Middle frontal gyrus (tissue), 1 donor: ENCODE measurements around the gene CDCA3.

Experiments used
- DNase-seq: peaks from one replicate; pipeline ENCODE4 v3.0.0-alpha.2; 2015; ENCODE audit warnings: low spot score; ENCODE audit errors: extremely low spot score

The CDCA3 gene

DNA sequence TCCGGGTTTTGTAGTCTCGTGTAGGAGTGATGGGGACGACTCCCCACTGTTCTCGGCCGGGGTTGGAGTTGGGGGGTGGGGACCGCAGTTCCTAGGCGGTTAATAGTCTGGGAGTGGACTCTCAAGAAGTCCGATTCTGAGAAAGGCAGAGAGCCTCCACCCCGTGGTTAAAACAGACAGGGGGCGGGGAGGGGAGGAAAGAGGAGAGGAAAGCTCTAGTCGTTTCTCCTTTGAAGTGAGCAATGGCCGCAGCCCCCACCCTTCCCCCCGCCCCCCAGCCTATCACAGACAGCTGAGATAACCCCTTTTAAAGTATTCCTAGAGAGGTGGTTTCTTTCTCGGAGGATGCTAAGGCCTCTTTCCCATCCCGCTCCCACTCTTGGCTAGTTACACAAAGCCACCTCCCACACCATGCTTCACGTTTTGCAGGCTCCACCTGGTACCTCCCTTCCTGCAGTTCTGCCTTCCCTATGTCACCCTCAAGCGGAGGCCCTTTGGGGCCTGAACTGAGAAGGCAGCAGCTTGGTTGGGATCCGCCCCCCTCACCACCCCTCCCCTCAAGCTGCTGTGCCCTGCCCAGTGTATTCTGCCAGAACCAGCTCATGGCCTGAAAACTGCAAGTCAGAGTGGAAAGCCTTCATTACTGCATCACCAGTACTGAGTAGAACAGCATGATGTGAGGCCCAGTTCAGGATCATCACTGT is 1.7 kb upstream of the CDCA3 start:
- no peak for DNase-seq

- peak; percentile 100 for DNase-seq
These were observed 1.0 kb upstream of the CDCA3 start, which contains the start of gene USP5 for GRCh38 chr12:6851921-6852650. TSS of gene USP5 (plus strand) at chr12:6852150. CDS start at chr12:6852180, 30 bp downstream.

- no peak for DNase-seq
These were observed 312 bp downstream of the CDCA3 start for GRCh38 chr12:6850796-6851152.

- no peak for DNase-seq
These were observed 1.0 kb downstream of the CDCA3 start for GRCh38 chr12:6849976-6850560.

DNA sequence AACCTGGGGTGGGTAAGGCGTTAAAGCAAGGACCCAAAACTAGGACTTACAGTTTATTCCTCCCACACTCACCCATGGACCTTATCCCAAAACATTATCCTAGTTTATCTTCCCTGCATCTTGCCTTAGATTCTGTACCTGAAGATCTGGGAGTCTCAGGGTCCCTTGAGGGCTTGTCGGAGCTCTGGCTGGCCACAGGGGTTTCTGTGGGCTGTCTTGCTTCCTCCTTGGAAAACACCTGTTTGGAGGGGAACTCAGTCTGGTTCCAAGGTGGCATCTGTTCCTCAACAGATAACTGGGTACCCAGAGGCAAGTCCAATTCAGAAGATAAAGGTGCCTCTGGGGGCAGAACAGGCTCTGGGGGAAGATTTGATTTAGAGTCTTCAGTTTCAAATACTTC is 1.7 kb downstream of the CDCA3 start:
- no peak for DNase-seq

GRCh38 chr12:6847676-6848075 is 3.4 kb downstream of the CDCA3 start:
- DNase-seq = no peak

GRCh38 chr12:6846316-6846869 is 4.7 kb downstream of the CDCA3 start:
- DNase-seq = no peak

GRCh38 chr12:6845395-6845794 is 5.7 kb downstream of the CDCA3 start:
- DNase-seq = no peak

GRCh38 chr12:6843118-6843902 is 7.8 kb downstream of the CDCA3 start:
- no peak for DNase-seq

- no peak for DNase-seq
These were observed 9.0 kb downstream of the CDCA3 start for GRCh38 chr12:6842075-6842474.

DNA sequence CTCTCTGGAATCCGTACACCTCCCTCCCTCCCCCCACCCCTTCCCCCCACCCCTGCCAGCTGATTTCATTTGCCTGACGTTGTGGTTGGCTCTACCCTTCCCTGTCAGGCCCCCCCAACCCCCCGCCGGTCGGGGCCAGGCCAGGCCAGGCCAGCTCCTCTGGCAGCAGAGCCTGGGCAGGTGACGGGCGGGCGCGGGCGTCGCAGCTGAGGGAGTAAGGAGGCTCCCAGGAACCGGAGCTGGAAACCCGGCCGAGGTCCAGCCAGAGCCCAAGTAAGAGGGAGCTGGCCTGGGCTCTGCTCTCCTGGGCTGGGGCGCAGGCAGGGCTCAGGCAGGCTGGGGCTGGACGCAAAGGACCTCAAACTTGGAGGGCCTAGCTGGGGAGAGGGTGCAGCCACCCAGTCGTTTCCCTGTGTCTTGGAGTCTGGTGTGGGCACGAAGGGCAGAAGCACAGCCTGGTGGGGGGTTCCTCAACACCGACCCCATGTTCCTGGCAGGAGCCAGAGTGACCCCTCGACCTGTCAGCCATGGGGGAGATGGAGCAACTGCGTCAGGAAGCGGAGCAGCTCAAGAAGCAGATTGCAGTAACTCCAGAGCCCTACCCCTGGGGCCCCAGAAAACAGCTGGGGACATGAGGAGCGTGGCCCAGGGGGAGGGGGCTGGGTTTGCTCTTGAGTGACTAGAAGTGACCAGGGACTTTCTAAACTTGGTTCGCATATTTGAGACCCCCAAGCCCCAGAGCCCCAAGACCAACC is 10.1 kb downstream of the CDCA3 start, which contains the start of gene GNB3:
Gene GNB3, plus strand, starts transcription at position 165 of the 755 bp plus-strand sequence. Its CDS starts 363 bp downstream, at position 528.
- no peak for DNase-seq

- DNase-seq = no peak
These were observed 10.8 kb downstream of the CDCA3 start for GRCh38 chr12:6840330-6840729.

GRCh38 chr12:6839482-6840201 is 11.4 kb downstream of the CDCA3 start:
- DNase-seq = no peak

- DNase-seq = no peak
These were observed 12.2 kb downstream of the CDCA3 start for GRCh38 chr12:6838854-6839253.

- no peak for DNase-seq
These were observed 13.6 kb downstream of the CDCA3 start for GRCh38 chr12:6837370-6838060.

DNA sequence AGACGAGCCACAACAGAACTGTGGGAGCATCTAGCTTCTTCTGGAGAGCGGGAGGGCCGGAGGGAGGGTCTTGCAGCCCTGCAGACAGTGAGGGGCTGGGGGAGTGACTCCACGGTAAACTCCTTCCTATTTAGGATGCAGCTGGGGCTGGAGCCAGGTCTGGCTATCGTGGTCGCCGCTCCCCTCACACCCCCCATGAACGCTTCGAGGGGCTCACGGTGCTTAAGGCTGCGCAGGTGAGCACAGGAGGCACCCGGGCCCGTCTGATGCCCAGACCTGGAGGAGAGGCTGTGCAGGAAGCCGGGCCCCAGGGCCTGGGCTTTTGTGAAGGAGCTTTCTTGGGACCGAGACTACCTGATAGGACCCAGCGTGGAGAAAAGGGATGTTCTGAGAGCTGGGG is 14.2 kb downstream of the CDCA3 start:
- no peak for DNase-seq

GRCh38 chr12:6834873-6835272 is 16.2 kb downstream of the CDCA3 start:
- DNase-seq = no peak

DNA sequence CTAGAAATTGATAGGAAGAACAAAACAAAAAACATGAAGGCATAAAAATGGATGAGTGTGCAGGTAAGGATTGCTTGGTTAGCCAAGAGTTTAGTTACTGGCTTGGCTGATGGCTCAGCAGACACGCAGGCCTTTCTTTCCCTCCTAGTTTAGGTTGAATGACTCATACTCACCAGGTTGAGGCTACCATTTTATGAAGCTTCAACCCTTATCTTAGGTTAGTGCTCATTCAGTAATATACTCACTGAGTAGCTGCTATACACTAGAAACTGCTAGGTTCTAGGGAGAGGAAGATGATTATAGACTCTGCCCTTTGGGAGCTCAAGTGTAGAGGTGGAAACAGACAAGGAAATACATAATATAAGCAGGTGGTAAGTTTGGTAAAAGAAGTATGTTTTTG is 16.8 kb downstream of the CDCA3 start:
- DNase-seq = no peak

- DNase-seq = no peak
These were observed 17.7 kb downstream of the CDCA3 start for GRCh38 chr12:6833189-6833890.
